Measurements from ENCODE around the gene ALG2. TPM values are rescaled to one million over a fixed set of nuclear protein-coding genes. Genes with fewer than 3 reads are reported as not detected.
"Not testable (repeated sequence)": the region's sequence is repeated elsewhere in the genome, so short reads cannot be mapped to it uniquely, and the experiment has no call there.

ALG2 gene
- total RNA-seq, 1 experiment from 2014 or later = 32.6 TPM

- H3K27me3 ChIP-seq (ENCODE audit: control insufficient read depth, insufficient read depth, low read length) = no peaks in the 10 kb centered on the region
- H3K36me3 ChIP-seq (replicated peaks; ENCODE audit: control insufficient read depth, insufficient read depth, low read length) = peaks cover 12% of the 10 kb centered on the region
- H3K4me3 ChIP-seq (ENCODE audit: insufficient read depth, low read depth, low read length) = no peak overlapping the region
- no peak for DNase-seq
Observed at GRCh38 chr9:99224445-99224844, 2.7 kb upstream of the ALG2 start.

DNA sequence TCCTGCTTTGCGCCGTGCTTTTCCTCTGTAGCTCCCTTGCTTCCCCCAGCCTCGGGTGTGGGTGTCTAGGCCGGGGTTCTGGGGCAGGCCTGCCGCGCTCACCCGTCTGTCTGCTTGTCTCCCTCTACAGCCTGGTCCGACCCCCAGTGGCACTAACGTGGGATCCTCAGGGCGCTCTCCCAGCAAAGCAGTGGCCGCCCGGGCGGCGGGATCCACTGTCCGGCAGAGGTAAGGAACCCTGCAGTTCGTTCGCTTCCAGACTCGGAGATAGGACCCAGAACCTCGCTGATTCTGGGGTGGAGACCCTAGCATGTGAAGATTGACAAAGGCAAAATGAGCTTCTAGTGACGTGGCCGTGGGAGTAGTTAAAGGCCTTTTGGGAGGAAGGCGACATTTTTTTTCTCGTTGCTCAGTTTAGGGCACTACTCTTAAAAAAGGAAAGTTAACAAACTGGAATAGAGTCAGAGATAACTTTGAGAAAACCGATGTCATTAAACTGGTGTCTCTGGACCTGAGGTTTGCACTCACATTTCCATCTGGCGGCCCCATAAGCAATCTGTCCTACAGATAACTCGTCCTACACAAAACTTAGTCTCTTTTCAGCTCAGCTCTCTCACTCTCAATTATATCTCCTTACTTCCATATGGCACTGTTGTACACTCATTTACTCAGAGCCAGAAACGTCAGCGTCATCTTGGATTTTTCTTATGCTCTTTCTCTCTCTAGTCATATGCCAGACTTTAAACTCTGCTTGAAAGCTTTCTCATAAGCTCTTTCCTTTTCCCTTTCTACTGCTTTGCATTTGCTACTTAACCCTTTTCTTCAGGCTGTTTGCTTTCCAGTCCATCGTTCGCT is 901 bp upstream of the ALG2 start:
- Histone ChIP-seq H3K27me3 (ENCODE audit: control insufficient read depth, insufficient read depth, low read length) (no peaks in the 10 kb centered on the region), H3K36me3 (replicated peaks; ENCODE audit: control insufficient read depth, insufficient read depth, low read length) (peaks cover 10% of the 10 kb centered on the region), H3K4me3 (ENCODE audit: insufficient read depth, low read depth, low read length) (peak overlapping the region; percentile 98)
- DNase-seq = no peak

- no peaks in the 10 kb centered on the region for H3K27me3 ChIP-seq (ENCODE audit: control insufficient read depth, insufficient read depth, low read length)
- no peak for DNase-seq
- H3K36me3 ChIP-seq (replicated peaks; ENCODE audit: control insufficient read depth, insufficient read depth, low read length) = peaks cover 10% of the 10 kb centered on the region
- H3K4me3 ChIP-seq (ENCODE audit: insufficient read depth, low read depth, low read length) = peak overlapping the region; percentile 98
Observed at GRCh38 chr9:99221266-99221620, 499 bp downstream of the ALG2 start.

DNA sequence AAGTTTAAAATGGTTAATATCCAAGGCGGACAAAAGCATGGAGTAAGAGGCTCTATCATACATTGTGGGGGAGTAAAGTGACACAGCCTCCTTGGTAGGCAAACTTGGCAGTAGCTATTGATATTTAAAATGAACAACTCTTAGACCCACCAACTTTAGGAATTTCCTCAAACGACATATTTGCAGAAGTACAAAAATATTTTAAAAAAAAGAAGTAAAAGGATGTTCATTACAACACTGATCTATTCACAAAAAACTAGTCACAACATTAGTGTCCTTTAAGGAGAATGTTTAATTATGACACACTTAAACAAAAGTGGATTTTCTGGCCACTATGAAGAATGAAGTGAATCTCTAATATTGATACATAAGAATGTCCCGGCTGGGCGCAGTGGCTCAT is 1.7 kb downstream of the ALG2 start:
- Histone ChIP-seq H3K27me3 (ENCODE audit: control insufficient read depth, insufficient read depth, low read length) (no peaks in the 10 kb centered on the region), H3K36me3 (replicated peaks; ENCODE audit: control insufficient read depth, insufficient read depth, low read length) (peaks cover 10% of the 10 kb centered on the region), H3K4me3 (ENCODE audit: insufficient read depth, low read depth, low read length) (no peak overlapping the region)
- DNase-seq = no peak

- DNase-seq = no peak
- H3K27me3 ChIP-seq (ENCODE audit: control insufficient read depth, insufficient read depth, low read length) = no peaks in the 10 kb centered on the region
- peaks cover 7% of the 10 kb centered on the region; the same call in 1 of the 2 replicates for H3K36me3 ChIP-seq (replicated peaks; ENCODE audit: control insufficient read depth, insufficient read depth, low read length)
- H3K4me3 ChIP-seq (ENCODE audit: insufficient read depth, low read depth, low read length) = no peak overlapping the region
Observed at GRCh38 chr9:99216073-99216472, 5.7 kb downstream of the ALG2 start.

DNA sequence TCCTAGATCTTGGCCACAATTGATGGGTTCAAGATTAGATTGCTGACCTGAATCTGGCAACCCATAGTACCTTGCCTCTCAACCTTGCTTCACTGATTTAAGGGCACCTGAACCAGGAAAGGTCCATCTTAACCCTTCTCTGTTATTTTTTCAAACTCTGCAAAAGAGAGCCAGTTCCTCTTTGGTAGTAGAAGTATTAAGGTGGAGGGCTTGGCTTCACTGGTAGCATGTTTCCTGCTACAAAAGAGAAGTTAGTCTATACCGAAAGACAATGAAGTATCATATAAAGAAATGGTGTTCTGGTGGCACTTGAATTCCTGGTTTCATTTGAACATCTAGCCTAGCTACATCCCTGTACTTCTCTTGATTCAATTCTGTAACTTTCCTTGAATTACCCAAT is 8.5 kb downstream of the ALG2 start:
- Histone ChIP-seq H3K36me3 (replicated peaks; ENCODE audit: control insufficient read depth, insufficient read depth, low read length) (0 out of 2 replicates have a peak, but pooled peaks cover 4% of the 10 kb centered on the region), H3K27me3 (ENCODE audit: control insufficient read depth, insufficient read depth, low read length) (no peaks in the 10 kb centered on the region), H3K4me3 (ENCODE audit: insufficient read depth, low read depth, low read length) (no peak overlapping the region)
- no peak for DNase-seq

DNA sequence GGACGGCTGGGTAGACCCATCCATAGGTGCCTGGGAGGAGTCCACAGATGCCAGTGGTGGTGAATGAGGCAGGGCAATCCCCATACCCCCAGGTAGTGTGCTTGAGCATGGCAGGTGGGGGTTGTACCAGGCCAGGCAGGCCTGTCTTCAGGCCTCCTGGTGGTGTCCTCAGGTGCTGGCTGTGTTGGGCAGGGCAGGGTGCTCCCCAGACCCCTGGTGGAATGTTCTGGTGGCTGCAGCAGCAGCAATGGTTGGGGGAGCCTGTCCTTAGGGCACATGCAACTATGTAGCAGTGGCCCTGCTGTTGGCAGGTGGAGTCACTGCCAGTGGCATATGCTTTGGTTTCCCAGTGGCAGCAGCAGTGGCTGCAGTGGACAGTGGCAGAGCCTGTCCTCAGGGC is 10.0 kb downstream of the ALG2 start:
- no peak for DNase-seq
- H3K27me3 ChIP-seq (ENCODE audit: control insufficient read depth, insufficient read depth, low read length) = no peaks in the 10 kb centered on the region

DNA sequence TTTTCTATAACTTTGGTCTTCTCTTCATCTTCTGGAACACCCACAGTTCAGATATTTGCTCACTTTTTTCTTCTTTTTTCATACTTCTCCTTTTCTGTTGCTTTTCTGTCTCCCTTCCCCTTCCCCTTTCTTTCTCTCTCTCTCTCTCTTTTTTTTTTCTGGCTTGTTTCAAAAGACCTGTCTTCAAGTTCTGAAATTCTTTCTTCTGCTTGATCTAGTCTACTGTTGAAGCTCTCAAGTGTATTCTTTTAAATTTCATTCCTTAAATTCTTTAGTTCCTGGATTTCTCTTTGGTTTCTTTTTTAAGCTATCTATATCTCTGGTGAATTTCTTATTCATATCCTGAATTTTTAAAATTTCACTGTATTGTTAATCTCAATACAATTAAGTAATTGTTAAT is 11.2 kb downstream of the ALG2 start:
- no peaks in the 10 kb centered on the region for H3K27me3 ChIP-seq (ENCODE audit: control insufficient read depth, insufficient read depth, low read length)
- no peaks in the 10 kb centered on the region for H3K36me3 ChIP-seq (replicated peaks; ENCODE audit: control insufficient read depth, insufficient read depth, low read length)
- DNase-seq = no peak
- no peak overlapping the region for H3K4me3 ChIP-seq (ENCODE audit: insufficient read depth, low read depth, low read length)

More for the DNA sequence above, 10.0 kb downstream of the ALG2 start:
- Histone ChIP-seq H3K36me3 (replicated peaks; ENCODE audit: control insufficient read depth, insufficient read depth, low read length) (no peaks in the 10 kb centered on the region), H3K4me3 (ENCODE audit: insufficient read depth, low read depth, low read length) (no peak overlapping the region)

DNA sequence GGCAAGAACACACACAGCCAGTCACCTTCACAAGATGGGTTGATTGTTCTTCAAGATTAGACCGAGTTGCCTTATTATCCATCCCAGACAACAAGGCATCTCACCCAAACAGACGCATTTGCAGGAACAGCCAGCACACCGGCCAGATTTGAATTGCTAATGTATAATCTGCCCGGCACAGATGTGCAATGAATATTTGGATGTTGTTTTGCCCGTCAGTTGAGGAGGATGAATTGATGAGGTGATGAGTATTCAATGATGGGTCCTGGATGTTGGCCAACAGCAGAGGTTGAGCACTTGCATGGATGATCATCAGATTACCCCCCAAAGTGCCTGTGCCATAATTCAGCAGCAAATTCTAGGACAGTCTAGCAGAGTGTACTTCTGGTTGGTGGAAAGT is 20.1 kb downstream of the ALG2 start:
- DNase-seq = no peak
- H3K27me3 ChIP-seq (ENCODE audit: control insufficient read depth, insufficient read depth, low read length) = no peaks in the 10 kb centered on the region
- no peak overlapping the region for H3K4me3 ChIP-seq (ENCODE audit: insufficient read depth, low read depth, low read length)
- H3K36me3 ChIP-seq (replicated peaks; ENCODE audit: control insufficient read depth, insufficient read depth, low read length) = no peaks in the 10 kb centered on the region

- H3K36me3 ChIP-seq (replicated peaks; ENCODE audit: control insufficient read depth, insufficient read depth, low read length) = no peaks in the 10 kb centered on the region
- no peak overlapping the region for H3K4me3 ChIP-seq (ENCODE audit: insufficient read depth, low read depth, low read length)
- no peak for DNase-seq
- no peaks in the 10 kb centered on the region for H3K27me3 ChIP-seq (ENCODE audit: control insufficient read depth, insufficient read depth, low read length)
Observed at GRCh38 chr9:99199938-99200539, 21.7 kb downstream of the ALG2 start.

GRCh38 chr9:99197987-99198386 is 23.8 kb downstream of the ALG2 start:
- H3K4me3 ChIP-seq (ENCODE audit: insufficient read depth, low read depth, low read length) = no peak overlapping the region
- H3K36me3 ChIP-seq (replicated peaks; ENCODE audit: control insufficient read depth, insufficient read depth, low read length) = no peaks in the 10 kb centered on the region
- no peaks in the 10 kb centered on the region for H3K27me3 ChIP-seq (ENCODE audit: control insufficient read depth, insufficient read depth, low read length)
- DNase-seq = peak; percentile 35

GRCh38 chr9:99197124-99197630 is 24.6 kb downstream of the ALG2 start:
- Histone ChIP-seq H3K27me3 (ENCODE audit: control insufficient read depth, insufficient read depth, low read length) (no peaks in the 10 kb centered on the region), H3K4me3 (ENCODE audit: insufficient read depth, low read depth, low read length) (no peak overlapping the region), H3K36me3 (replicated peaks; ENCODE audit: control insufficient read depth, insufficient read depth, low read length) (no peaks in the 10 kb centered on the region)
- DNase-seq = no peak

- H3K4me3 ChIP-seq (ENCODE audit: insufficient read depth, low read depth, low read length) = not testable (repeated sequence)
Observed at GRCh38 chr9:99196484-99196883, 25.3 kb downstream of the ALG2 start.

DNA sequence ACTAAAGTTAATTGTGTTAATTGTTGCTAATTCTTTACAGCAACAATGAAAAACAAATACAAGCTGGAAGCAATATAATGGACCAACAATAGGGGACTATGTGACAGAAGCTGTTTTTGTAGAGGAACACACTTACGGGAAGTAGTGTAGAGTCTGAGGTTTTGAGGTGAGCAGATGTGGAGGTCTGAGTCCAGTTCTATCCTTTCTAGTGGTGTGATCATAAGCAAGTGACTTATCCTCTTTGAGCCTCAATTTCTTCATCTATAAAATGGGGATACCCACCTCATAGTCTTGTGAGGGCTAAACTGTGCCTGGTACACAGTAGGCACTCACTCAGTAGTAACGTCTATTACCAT is 28.3 kb downstream of the ALG2 start:
- Histone ChIP-seq H3K27me3 (ENCODE audit: control insufficient read depth, insufficient read depth, low read length) (no peaks in the 10 kb centered on the region), H3K36me3 (replicated peaks; ENCODE audit: control insufficient read depth, insufficient read depth, low read length) (no peaks in the 10 kb centered on the region), H3K4me3 (ENCODE audit: insufficient read depth, low read depth, low read length) (no peak overlapping the region)
- DNase-seq = no peak

More at GRCh38 chr9:99196484-99196883, 25.3 kb downstream of the ALG2 start:
- DNase-seq; H3K36me3 ChIP-seq (replicated peaks; ENCODE audit: control insufficient read depth, insufficient read depth, low read length); H3K27me3 ChIP-seq (ENCODE audit: control insufficient read depth, insufficient read depth, low read length): not testable (repeated sequence)

DNA sequence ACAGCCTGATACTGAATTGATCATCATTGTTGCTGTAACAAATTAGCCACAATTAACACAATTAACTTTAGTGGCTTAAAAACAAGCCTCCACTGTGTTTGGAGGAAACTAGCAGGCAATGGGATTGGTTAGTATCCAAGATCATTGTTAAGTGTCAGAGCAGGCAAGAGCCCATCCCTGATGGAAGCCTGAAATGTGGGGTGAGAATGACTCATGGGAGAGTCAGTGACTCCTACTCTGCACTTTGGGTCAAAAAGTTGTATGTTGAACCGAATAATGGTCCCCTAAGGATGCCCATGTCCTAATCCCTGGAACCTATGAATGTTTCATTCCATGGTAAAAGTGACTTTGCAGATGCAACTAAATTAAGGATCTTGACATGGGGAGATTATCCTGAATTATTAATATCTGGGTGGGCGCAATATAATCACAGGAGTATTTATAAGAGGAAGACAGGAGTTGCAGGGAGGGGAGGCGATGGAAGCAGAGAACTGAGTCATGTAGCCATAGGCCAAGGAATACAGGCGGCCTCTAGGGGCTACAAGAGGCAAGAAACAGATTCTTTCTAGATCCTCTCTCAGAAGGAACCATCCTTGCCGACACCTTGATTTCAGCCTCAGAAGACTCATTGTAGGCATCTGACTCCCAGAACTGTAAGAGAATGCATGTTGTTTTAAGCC is 28.8 kb downstream of the ALG2 start:
- Histone ChIP-seq H3K36me3 (replicated peaks; ENCODE audit: control insufficient read depth, insufficient read depth, low read length) (no peaks in the 10 kb centered on the region), H3K4me3 (ENCODE audit: insufficient read depth, low read depth, low read length) (no peak overlapping the region), H3K27me3 (ENCODE audit: control insufficient read depth, insufficient read depth, low read length) (no peaks in the 10 kb centered on the region)
- DNase-seq = no peak

Data from H7 (cell line).